GM11168 (cell line): Measurements from ENCODE around the gene HS1BP3.

Experiments
- in situ Hi-C: fragments of 300-500 bp; cut with MboI; formaldehyde crosslinking; loops from one replicate; pipeline ENCODE4 v1.12.0; 2022; ENCODE audit warnings: low sequenced_read_pairs; ENCODE audit not compliant: unreplicated experiment

The HS1BP3 gene, protein sequence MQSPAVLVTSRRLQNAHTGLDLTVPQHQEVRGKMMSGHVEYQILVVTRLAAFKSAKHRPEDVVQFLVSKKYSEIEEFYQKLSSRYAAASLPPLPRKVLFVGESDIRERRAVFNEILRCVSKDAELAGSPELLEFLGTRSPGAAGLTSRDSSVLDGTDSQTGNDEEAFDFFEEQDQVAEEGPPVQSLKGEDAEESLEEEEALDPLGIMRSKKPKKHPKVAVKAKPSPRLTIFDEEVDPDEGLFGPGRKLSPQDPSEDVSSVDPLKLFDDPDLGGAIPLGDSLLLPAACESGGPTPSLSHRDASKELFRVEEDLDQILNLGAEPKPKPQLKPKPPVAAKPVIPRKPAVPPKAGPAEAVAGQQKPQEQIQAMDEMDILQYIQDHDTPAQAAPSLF

GRCh38 chr2:20650877-20651730 lies at the start of gene HS1BP3:
Gene HS1BP3, minus strand, starts transcription at chr2:20651098. Its CDS starts 35 bp downstream, at chr2:20651063.
- in situ Hi-C loops: no loop called here

DNA sequence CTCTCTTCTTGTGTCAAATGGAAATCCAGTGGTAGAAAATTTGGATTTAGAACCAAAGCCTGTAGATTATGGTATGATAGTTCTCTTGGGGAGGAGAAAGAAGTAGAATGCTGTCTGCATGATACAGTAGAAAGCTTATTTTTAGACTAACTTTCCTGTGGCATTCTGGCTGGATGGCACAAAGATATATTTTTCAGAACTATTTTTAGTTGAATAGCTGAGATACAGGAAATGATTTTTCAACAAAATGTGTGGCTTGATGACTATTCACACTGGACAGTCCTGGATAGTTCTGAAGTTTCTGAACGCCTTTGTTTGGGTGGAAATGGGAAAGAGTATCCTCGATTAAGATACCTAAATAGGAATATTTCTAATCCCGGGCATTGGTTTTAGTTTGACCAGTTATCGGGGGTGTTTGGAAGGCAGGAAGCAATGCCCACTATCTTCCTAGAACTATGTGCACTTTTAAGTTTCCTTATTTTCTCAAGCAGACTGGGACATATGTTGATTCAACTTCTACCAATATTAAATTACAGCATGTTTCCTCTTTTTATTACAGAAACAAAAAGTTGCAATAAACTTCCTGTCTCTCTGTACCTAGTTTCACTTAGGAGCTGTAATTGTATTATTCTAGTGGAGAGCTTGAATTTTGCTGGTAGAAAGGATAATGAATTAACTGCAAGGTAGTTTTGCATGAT lies 48.2 kb upstream of the HS1BP3 start:
- in situ Hi-C loops: no loop called here

GRCh38 chr2:20697322-20697934 lies 46.5 kb upstream of the HS1BP3 start:
- in situ Hi-C loops: no loop called here

GRCh38 chr2:20696366-20696765 lies 45.5 kb upstream of the HS1BP3 start:
- in situ Hi-C loops: no loop called here

GRCh38 chr2:20693317-20693716 lies 42.4 kb upstream of the HS1BP3 start:
- in situ Hi-C loops: no loop called here

GRCh38 chr2:20692081-20692480 lies 41.2 kb upstream of the HS1BP3 start:
- in situ Hi-C loops: no loop called here

DNA sequence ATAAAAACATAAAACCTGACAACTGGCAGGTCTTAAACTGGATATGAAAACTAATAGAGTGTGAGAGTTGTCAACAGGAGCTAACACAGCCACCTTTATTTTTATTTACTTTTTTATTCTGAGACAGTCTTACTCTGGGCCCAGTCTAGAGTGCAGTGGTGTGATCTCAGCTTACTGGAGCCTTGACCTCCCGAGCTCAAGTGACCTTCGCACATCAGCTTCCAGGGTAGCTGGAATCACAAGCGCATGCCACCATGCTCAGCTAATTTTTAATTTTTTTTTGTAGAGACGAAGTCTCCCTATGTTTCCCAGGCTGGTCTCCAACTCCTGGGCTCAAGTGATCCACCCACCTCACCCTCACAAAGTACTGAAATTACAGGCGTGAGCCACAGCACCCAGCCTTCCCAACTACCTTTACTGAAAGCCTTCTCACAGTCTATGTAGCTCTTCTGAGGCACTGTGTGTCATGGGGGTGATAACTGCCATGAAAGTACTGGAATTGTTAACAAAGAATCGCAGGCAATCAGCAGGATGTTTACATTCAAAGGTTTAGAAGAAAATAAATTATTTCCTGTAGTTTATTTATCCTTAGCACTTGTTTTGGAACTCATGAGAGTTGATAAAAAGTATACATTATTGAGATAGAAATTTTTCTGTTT lies 40.3 kb upstream of the HS1BP3 start:
- in situ Hi-C loops: no loop called here

DNA sequence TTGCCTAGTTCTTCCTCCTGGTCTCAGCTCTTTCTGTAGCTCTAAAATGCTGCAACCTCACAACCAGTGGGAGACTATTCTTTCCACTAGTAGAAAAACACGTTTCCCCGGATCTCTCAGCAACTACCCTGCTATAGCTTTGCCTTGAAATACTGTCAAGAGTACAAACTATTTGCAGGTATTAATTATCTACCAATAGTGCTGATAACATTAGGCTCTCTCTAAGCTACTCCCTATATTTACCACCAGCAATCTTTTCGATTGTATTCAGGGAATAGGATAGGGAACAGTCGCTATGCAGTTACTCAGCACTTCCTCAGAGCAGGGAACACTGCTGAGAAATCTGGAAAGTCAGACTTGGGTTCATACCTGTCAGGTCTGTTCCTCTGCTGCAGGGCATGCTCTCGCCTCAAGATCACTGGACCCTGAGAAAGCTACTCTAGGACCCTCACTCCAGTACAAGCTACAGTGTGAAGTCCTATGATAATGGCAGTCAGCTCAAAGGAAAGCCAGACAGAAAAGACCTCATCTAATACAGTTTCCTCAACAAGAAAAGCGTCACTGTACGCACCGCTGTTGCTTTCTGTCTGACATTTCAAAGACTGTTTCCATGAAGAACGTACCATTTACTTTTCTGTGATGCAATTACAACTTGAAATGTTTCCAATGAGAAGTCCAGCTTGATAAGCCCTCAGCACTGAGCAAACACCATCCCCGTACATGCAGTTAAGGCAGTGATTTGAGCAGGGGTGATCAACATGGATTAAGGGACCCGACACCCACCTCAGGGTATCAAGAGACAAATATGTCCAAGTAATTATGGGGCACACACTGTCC lies 38.7 kb upstream of the HS1BP3 start:
- in situ Hi-C loops: no loop called here

DNA sequence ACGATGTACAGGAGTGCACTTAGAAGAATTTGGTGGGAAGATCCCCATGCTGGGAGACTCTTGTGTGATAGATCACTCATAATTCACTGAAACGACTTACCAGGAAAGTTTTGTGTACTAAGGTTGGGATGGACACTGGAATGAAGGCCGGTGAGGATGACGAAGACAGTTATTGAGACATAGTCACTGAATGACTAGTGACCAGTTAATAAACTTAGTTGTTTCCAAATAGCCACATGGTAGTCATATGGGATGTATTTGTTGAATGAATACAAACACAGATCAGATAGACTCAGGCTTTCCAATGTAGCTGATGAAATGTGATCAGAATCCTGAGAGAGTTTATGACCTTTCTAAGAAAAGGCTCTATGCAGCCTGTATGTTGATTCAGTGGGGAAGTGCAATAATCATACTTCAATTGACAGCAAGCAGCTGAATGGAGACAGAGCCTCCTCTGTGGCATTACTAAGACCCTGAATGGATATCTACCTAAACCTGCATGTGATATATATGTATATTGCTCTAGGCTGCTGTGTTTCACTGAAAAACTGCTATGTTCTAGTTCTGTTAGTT lies 36.4 kb upstream of the HS1BP3 start:
- in situ Hi-C loops: no loop called here

GRCh38 chr2:20684581-20685063 lies 33.7 kb upstream of the HS1BP3 start:
- in situ Hi-C loops: no loop called here

GRCh38 chr2:20682167-20682920 lies 31.4 kb upstream of the HS1BP3 start:
- in situ Hi-C loops: no loop called here

GRCh38 chr2:20680744-20681375 lies 30.0 kb upstream of the HS1BP3 start:
- in situ Hi-C loops: no loop called here

DNA sequence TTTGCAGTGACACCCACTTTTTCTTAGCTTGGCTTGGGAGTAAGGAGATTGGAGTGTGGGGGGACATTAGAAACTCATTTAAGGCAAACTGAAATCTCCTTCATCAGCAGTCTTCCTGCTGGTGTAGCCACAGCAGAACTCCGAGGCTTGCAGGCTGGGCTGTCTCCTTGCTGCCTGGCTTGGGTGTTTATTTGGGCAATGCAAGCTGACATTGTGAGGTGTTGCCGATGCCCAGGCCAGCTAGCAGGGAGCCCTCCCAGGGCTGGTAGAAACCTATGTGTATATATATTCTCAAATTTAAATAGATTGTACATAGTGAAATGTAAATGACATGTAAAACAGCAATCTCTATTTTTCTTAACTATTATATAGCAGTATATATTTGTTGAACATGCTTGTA lies 27.9 kb upstream of the HS1BP3 start:
- in situ Hi-C loops: no loop called here

DNA sequence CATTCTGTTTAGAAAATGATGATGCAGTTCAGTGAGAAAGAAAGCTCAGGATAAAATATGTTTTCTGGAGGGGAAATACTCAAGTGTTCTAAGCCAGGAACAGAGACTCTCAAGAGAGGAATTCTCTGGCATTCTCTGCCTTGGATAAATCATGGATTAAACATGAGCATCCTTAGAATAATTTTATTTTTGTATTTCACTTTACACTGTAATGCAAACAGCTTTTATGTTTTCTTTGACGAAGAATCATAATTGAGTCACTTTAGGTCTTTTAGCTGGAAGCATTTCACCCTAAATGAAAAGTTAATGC lies 27.1 kb upstream of the HS1BP3 start:
- in situ Hi-C loops: no loop called here

- in situ Hi-C loops: no loop called here
Measured at GRCh38 chr2:20677301-20678085, 26.6 kb upstream of the HS1BP3 start.

DNA sequence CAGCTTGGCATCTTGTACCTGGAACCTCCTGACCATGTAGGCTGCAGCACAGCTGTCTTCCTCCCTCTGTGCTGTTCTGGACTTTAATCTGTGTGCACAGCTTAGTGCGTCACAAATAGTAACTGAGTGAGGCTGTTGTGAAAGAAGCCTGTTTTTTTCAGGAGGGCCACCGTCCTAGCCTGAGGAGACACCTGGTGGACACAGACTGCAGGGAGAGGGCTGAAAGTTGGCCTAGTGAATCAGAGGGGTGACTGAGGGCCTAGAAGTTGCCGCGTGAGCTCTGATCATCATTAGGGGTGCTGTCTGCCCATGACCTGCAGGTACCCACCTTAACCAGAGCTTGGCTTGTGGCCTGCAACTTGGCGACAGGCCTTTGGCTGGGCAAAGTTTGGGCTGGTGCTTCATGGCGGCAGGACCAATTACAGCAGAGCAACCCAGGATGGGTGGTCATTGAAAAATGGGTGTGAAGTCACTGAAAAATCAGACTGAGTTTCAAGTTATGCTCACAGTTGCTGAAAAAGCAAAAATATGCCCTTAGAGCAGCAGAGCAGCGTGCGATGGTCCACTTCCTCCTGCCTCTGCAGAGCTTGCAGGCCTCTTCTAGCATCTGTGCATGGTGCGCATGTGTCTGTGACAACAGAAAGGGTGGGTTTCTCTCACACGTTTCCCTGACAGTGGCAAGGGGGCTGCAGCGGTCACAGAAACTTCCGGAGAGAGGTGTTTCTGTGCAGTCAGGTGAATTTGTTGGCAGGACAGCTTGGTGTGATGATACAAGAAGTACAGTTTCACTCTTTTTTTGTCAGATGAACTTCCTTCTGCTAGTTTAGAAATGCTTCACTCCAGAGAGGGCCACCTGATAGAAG lies 25.7 kb upstream of the HS1BP3 start:
- in situ Hi-C loops: no loop called here
